DOHH2 (cell line): ENCODE results near the gene MACROD1.

Source experiments
- H3F3A ChIP-seq: fragments of 200-600 bp; sonication (generic), shearing (Covaris generic); 2 replicates; pipeline ENCODE4 v1.6.0; 2016; ENCODE audit warnings: antibody characterized with exemption, mild to moderate bottlenecking; ENCODE audit not compliant: control insufficient read depth, insufficient read depth
- H3K27ac ChIP-seq: fragments of 200-600 bp; sonication (generic); 2 replicates; pipeline ENCODE4 v1.5.1; 2014; ENCODE audit warnings: low read depth, mild to moderate bottlenecking, low read length, moderate library complexity
- H3K27me3 ChIP-seq: fragments of 200-600 bp; sonication (generic); 2 replicates; pipeline ENCODE4 v1.6.1; 2014; ENCODE audit warnings: mild to moderate bottlenecking, low read length, mixed read lengths; ENCODE audit not compliant: control insufficient read depth
- H3K36me3 ChIP-seq: fragments of 200-600 bp; sonication (generic); 2 replicates; pipeline ENCODE4 v1.6.1; 2014; ENCODE audit warnings: mild to moderate bottlenecking, low read length, moderate library complexity, mixed read lengths; ENCODE audit not compliant: control insufficient read depth
- H3K4me1 ChIP-seq: fragments of 200-600 bp; sonication (generic); 2 replicates; pipeline ENCODE4 v1.6.1; 2014; ENCODE audit warnings: mild to moderate bottlenecking, low read length, mixed read lengths; ENCODE audit not compliant: control insufficient read depth
- H3K4me2 ChIP-seq: fragments of 200-600 bp; sonication (generic); 2 replicates; pipeline ENCODE4 v1.6.0; 2014; ENCODE audit warnings: mild to moderate bottlenecking, low read length, moderate library complexity
- H3K4me3 ChIP-seq: fragments of 200-600 bp; sonication (generic); 2 replicates; pipeline ENCODE4 v1.5.1; 2014; ENCODE audit warnings: mild to moderate bottlenecking, low read length, mixed read lengths
- H3K79me2 ChIP-seq: fragments of 200-600 bp; sonication (generic); 2 replicates; pipeline ENCODE4 v1.6.1; 2014; ENCODE audit warnings: mild to moderate bottlenecking, low read length, mixed read lengths; ENCODE audit not compliant: control insufficient read depth
- H3K9me2 ChIP-seq: fragments of 200-600 bp; sonication (generic); replicated peaks from 2 replicates; pipeline ENCODE4 v1.6.1; 2014; ENCODE audit warnings: mild to moderate bottlenecking, low read length, mixed read lengths; ENCODE audit not compliant: control insufficient read depth
- H3K9me3 ChIP-seq: fragments of 200-600 bp; sonication (generic); 2 replicates; pipeline ENCODE4 v1.6.1; 2014; ENCODE audit warnings: antibody characterized with exemption, low read length, mixed read lengths; ENCODE audit not compliant: control insufficient read depth, insufficient read depth
- H4K20me1 ChIP-seq: fragments of 200-600 bp; sonication (generic); 2 replicates; pipeline ENCODE4 v1.6.0; 2014; ENCODE audit warnings: low read depth, mild to moderate bottlenecking, antibody characterized with exemption, low read length, moderate library complexity; ENCODE audit not compliant: control insufficient read depth, insufficient read depth
- CTCF ChIP-seq: fragments of 200-600 bp; sonication (generic); IDR thresholded peaks from one replicate; pipeline ENCODE4 v1.5.1; 2014; ENCODE audit warnings: antibody characterized with exemption, mild to moderate bottlenecking, low read depth, low read length; ENCODE audit not compliant: poor library complexity, severe bottlenecking
- EZH2phosphoT487 ChIP-seq: fragments of 200-600 bp; sonication (generic); IDR thresholded peaks from 2 replicates; pipeline ENCODE4 v1.6.1; 2017; ENCODE audit warnings: borderline replicate concordance, mild to moderate bottlenecking, antibody characterized with exemption, low read length, moderate library complexity, mixed read lengths

The MACROD1 gene

GRCh38 chr11:64115531-64116522 is 50.1 kb downstream of the MACROD1 start:
- H3K27ac ChIP-seq = no peak overlapping the region
- H3K27me3 ChIP-seq = no peaks in the 10 kb centered on the region
- H3K9me2 ChIP-seq = no peaks in the 10 kb centered on the region
- no peak overlapping the region for H3K4me3 ChIP-seq
- TF ChIP-seq CTCF (no peak), EZH2phosphoT487 (no peak)
- H3K9me3 ChIP-seq = no peaks in the 10 kb centered on the region
- no peaks in the 10 kb centered on the region for H3K36me3 ChIP-seq
- no peaks in the 10 kb centered on the region for H4K20me1 ChIP-seq
- H3K4me2 ChIP-seq = no peak overlapping the region
- H3F3A ChIP-seq = no peaks in the 10 kb centered on the region
- H3K4me1 ChIP-seq = no peaks in the 10 kb centered on the region
- no peaks in the 10 kb centered on the region for H3K79me2 ChIP-seq

GRCh38 chr11:64114231-64114630 is 51.7 kb downstream of the MACROD1 start:
- no peak overlapping the region for H3K4me2 ChIP-seq
- H3F3A ChIP-seq = no peaks in the 10 kb centered on the region
- H4K20me1 ChIP-seq = no peaks in the 10 kb centered on the region
- no peaks in the 10 kb centered on the region for H3K4me1 ChIP-seq
- H3K36me3 ChIP-seq = no peaks in the 10 kb centered on the region
- no peak overlapping the region for H3K4me3 ChIP-seq
- no peak for TF ChIP-seq EZH2phosphoT487
- TF ChIP-seq CTCF = no peak
- no peaks in the 10 kb centered on the region for H3K79me2 ChIP-seq
- no peaks in the 10 kb centered on the region for H3K27me3 ChIP-seq
- no peaks in the 10 kb centered on the region for H3K9me2 ChIP-seq
- no peaks in the 10 kb centered on the region for H3K9me3 ChIP-seq
- no peak overlapping the region for H3K27ac ChIP-seq

GRCh38 chr11:64113462-64113780 is 52.5 kb downstream of the MACROD1 start:
- Histone ChIP-seq H3K27me3 (no peaks in the 10 kb centered on the region), H3K79me2 (no peaks in the 10 kb centered on the region), H3K4me2 (no peak overlapping the region), H3K4me3 (no peak overlapping the region), H3K4me1 (no peaks in the 10 kb centered on the region), H3K9me3 (no peaks in the 10 kb centered on the region), H3K27ac (no peak overlapping the region), H3K9me2 (no peaks in the 10 kb centered on the region), H3F3A (no peaks in the 10 kb centered on the region), H4K20me1 (no peaks in the 10 kb centered on the region), H3K36me3 (no peaks in the 10 kb centered on the region)
- TF ChIP-seq CTCF (no peak), EZH2phosphoT487 (no peak)
